AG04450 (cell line): ENCODE measurements around the gene ZYG11A. TPM values are rescaled to one million over a fixed set of nuclear protein-coding genes. Genes with fewer than 3 reads are reported as not detected.
"Not testable (repeated sequence)": the region's sequence is repeated elsewhere in the genome, so short reads cannot be mapped to it uniquely, and the experiment has no call there.

ENCODE experiments used
- CTCF ChIA-PET: fragments of 300-600, 350-600 bp; formaldehyde crosslinking; extraction: SDS; loops from one replicate; lab custom pipeline; 2022; ENCODE audit warnings: antibody characterized with exemption, inconsistent platforms; lab: Charles Lee
- POLR2A ChIA-PET: fragments of 350-600 bp; formaldehyde crosslinking; extraction: SDS; loops from one replicate; lab custom pipeline; 2021; ENCODE audit warnings: antibody characterized with exemption, inconsistent platforms; lab: Yijun Ruan, JAX
- DNase-seq: peaks from one replicate; pipeline ENCODE4 v3.0.0-alpha.2; 2011; ENCODE audit warnings: low read depth, low spot score
- H3K27ac ChIP-seq: one replicate; pipeline ENCODE4 v1.5.1; 2012; ENCODE audit warnings: low read depth, low read length, control low read depth
- H3K27me3 ChIP-seq: one replicate; pipeline ENCODE4 v1.6.0; 2012; ENCODE audit warnings: low read length; ENCODE audit not compliant: control insufficient read depth, insufficient read depth
- H3K4me3 ChIP-seq: 2 replicates; pipeline ENCODE4 v1.5.1; 2011; ENCODE audit warnings: mild to moderate bottlenecking, low read depth, low read length, control low read depth
- H3K9me3 ChIP-seq: 2 replicates; pipeline ENCODE4 v1.5.1; 2012; ENCODE audit warnings: low read length; ENCODE audit not compliant: control insufficient read depth, insufficient read depth
- CTCF ChIP-seq: IDR thresholded peaks from 2 replicates; pipeline ENCODE4 v1.5.1; 2011; ENCODE audit warnings: low read depth, low read length, control low read depth, inconsistent platforms
- polyA plus RNA-seq: library from polyadenylated mRNA; depleted of rRNA; stranded (reverse); fragments of >200 nt; gene quantifications from 2 replicates; pipeline ENCODE4 v1.2.3, GENCODE V29; 2011

Gene ZYG11A
- polyA plus RNA-seq, 1 experiment = 1.1 TPM

GRCh38 chr1:52814465-52814864, 28.1 kb upstream of the ZYG11A start:
- Histone ChIP-seq H3K9me3 (no peaks in the 10 kb centered on the region), H3K4me3 (no peak overlapping the region), H3K27me3 (no peaks in the 10 kb centered on the region), H3K27ac (no peak overlapping the region)
- ChIA-PET CTCF (no interaction called here), POLR2A (no interaction called here)
- DNase-seq = no peak
- no peak for TF ChIP-seq CTCF

- DNase-seq, H3K9me3 ChIP-seq, H3K4me3 ChIP-seq, CTCF ChIA-PET, H3K27ac ChIP-seq, POLR2A ChIA-PET, H3K27me3 ChIP-seq: not testable (repeated sequence)
These were observed 21.7 kb upstream of the ZYG11A start for GRCh38 chr1:52820830-52821229.

- CTCF ChIA-PET = interaction anchor here (0.6 to 1.8 kb wide), 13 partner anchors 8 to 410 kb away, joined by 3 to 10 read pairs (median 4); partner anchors contain the start of gene ZYG11A
- POLR2A ChIA-PET = no interaction called here
- DNase-seq = no peak
- TF ChIP-seq CTCF = peak; percentile 35
- no peak overlapping the region for H3K4me3 ChIP-seq
- H3K9me3 ChIP-seq = no peaks in the 10 kb centered on the region
- H3K27ac ChIP-seq = no peak overlapping the region
- no peaks in the 10 kb centered on the region for H3K27me3 ChIP-seq
These were observed 16.7 kb upstream of the ZYG11A start for GRCh38 chr1:52825868-52826267.

- TF ChIP-seq CTCF = no peak
- H3K4me3 ChIP-seq = no peak overlapping the region
- no peak for DNase-seq
- no peaks in the 10 kb centered on the region for H3K27me3 ChIP-seq
- H3K27ac ChIP-seq = no peak overlapping the region
- ChIA-PET POLR2A (no interaction called here), CTCF (interaction anchor here (1.3 kb wide), 1 partner anchor 9 kb away, joined by 4 read pairs; no protein-coding TSS in a partner anchor)
- no peaks in the 10 kb centered on the region for H3K9me3 ChIP-seq
These were observed 7.8 kb upstream of the ZYG11A start for GRCh38 chr1:52834798-52835197.

GRCh38 chr1:52836035-52836434, 6.5 kb upstream of the ZYG11A start:
- no peaks in the 10 kb centered on the region for H3K9me3 ChIP-seq
- H3K27me3 ChIP-seq = no peaks in the 10 kb centered on the region
- no peak for TF ChIP-seq CTCF
- POLR2A ChIA-PET = no interaction called here
- no peak overlapping the region for H3K4me3 ChIP-seq
- no peak for DNase-seq
- H3K27ac ChIP-seq = no peak overlapping the region
- CTCF ChIA-PET = interaction anchor here (1.3 kb wide), 1 partner anchor 10 kb away, joined by 4 read pairs; no protein-coding TSS in a partner anchor

DNA sequence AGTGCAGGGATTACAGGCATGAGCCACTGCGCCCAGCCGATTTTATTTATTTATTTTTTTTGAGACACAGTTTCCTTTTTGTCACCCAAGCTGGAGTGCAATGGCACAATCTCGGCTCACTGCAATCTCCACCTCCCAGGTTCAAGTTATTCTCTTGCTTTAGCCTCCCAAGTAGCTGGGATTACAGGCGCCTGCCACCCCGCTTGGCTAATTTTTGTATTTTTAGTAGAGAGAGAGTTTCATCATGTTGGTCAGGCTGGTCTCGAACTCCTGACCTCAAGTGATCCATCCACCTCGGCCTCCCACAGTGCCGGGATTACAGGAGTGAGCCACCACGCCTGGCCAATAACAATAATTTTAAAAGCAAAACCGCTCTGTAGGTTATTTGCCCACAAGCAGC, 3.4 kb upstream of the ZYG11A start:
- CTCF ChIA-PET, H3K4me3 ChIP-seq, H3K27me3 ChIP-seq, DNase-seq, POLR2A ChIA-PET, H3K9me3 ChIP-seq, H3K27ac ChIP-seq: not testable (repeated sequence)

- H3K4me3 ChIP-seq, DNase-seq, H3K27ac ChIP-seq, CTCF ChIA-PET, H3K27me3 ChIP-seq, H3K9me3 ChIP-seq: not testable (repeated sequence)
- POLR2A ChIA-PET = interaction anchor here (0.7 kb wide), 1 partner anchor 1838 kb away, joined by 4 read pairs; no protein-coding TSS in a partner anchor
These were observed 2.6 kb downstream of the ZYG11A start for GRCh38 chr1:52845119-52845518.
